Activated naive CD4-positive, alpha-beta T cell treated with anti-CD3 and anti-CD28 coated beads, Interleukin-2, amount 50 U/mL, for 24 hours (primary cell): ENCODE data around the gene DNM3.

Experiments used
- H3K27ac Mint-ChIP-seq: one replicate; pipeline ENCODE4 v1.8.0; 2021; ENCODE audit warnings: mild to moderate bottlenecking, mixed read lengths
- H3K27me3 Mint-ChIP-seq: one replicate; pipeline ENCODE4 v1.8.0; 2021; ENCODE audit warnings: mixed read lengths
- H3K36me3 Mint-ChIP-seq: one replicate; pipeline ENCODE4 v1.8.0; 2021; ENCODE audit warnings: mixed read lengths
- H3K4me1 Mint-ChIP-seq: one replicate; pipeline ENCODE4 v1.8.0; 2021; ENCODE audit warnings: mixed read lengths
- H3K4me3 Mint-ChIP-seq: one replicate; pipeline ENCODE4 v1.8.0; 2021; ENCODE audit warnings: mild to moderate bottlenecking, mixed read lengths
- H3K9me3 Mint-ChIP-seq: one replicate; pipeline ENCODE4 v1.8.0; 2021; ENCODE audit warnings: mixed read lengths

The DNM3 gene

DNA sequence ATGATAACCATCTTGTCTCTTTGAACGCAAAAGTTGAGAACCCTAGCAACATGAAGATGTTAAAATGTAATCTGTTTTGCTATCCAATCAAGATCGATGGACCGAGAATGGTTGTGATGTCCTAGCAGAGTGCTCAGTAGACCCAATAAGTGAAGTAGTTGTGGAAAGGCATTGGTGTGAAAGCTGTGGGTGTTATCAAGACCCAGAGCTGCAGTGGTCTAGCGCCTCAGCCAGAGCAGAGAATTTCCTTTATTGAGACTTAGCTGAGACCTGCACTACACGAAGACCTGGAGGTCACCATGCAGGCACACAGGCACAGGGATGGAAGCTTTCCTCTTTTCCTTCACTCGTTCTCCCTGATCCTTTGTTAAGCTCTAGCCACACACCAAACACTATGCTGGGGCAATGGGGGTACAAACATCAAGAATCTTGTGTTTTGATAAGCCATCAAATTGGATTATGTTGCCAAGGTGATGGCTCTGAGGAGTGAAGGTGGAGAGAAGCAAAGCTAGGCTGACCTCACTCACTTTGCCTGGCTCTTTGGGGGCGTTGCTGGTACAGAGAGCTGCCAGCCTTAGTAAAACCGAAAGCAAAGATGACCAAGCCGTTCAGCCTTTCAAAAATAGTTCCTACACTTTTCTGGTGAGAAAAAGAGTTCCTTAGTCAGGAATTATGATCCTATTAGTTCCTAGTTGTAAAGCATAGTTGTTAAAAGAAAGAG is 35.7 kb upstream of the DNM3 start:
- Mint-ChIP-seq H3K27ac (no peak overlapping the region), H3K9me3 (no peaks in the 10 kb centered on the region), H3K4me3 (no peak overlapping the region), H3K27me3 (no peaks in the 10 kb centered on the region), H3K36me3 (no peaks in the 10 kb centered on the region), H3K4me1 (peaks cover 4% of the 10 kb centered on the region)

DNA sequence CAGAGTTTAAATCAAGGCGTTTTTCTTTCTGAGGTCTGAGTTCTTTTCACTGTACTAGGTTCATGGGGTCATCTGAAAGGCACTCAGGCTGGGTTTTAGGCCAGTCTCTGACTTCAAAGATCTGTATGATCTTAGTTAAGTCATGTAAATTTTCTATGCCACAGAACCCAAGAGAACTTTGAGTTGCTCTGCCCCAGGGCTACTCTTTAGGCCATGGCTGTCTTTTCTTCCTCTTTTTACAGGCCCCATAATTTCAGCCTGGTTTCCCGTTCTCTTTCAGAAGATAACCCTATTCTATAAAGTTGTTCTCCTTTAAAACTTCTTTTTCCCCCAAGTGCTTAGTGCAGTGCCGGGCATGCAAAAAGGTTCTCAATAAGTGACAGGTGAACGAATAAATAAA is 33.7 kb upstream of the DNM3 start:
- Mint-ChIP-seq H3K9me3 (no peaks in the 10 kb centered on the region), H3K4me3 (no peak overlapping the region), H3K36me3 (no peaks in the 10 kb centered on the region), H3K27me3 (no peaks in the 10 kb centered on the region), H3K4me1 (peaks cover 4% of the 10 kb centered on the region), H3K27ac (no peak overlapping the region)

DNA sequence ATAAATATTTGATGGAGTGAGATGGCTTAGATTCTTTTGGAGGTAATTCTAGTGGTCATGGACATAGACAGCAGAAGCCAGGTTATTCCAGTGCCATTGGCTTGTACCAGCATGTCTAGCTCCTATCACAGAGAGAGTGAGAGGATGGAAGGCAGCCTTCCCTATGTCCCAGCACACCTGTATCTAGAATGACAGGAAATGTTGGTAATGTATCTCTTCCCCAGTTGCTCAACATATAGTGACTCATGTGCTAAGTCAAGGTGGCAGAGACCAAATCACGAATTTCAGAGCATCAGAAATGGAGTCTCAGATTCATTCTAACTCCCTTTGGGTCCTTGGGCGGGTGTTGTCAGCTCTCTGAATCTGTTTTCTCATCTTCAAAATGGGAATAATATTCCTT is 31.5 kb upstream of the DNM3 start:
- no peaks in the 10 kb centered on the region for H3K9me3 Mint-ChIP-seq
- H3K27ac Mint-ChIP-seq, result no peak overlapping the region
- peaks cover 4% of the 10 kb centered on the region for H3K4me1 Mint-ChIP-seq
- H3K27me3 Mint-ChIP-seq, result no peaks in the 10 kb centered on the region
- peaks cover 2% of the 10 kb centered on the region for H3K36me3 Mint-ChIP-seq
- H3K4me3 Mint-ChIP-seq, result no peak overlapping the region

DNA sequence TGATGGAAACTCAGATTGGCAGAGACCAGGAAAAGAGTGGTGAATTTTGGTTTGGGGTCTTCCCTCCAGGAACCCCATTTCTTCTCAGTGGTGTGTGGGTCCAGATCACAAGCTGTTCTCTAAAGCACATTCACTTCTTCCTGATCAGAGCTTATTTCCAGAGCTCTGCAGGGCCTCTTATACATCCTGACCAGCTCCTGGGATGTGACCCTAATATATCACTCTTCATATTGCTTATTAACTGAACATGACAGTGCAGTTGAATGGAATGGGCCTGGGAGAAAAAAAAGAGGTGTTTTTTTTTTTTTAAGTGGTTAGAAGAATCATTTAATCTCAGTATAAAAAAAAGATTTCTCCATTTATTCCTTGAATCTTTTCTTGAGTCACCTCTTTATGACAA is 29.6 kb upstream of the DNM3 start:
- H3K4me1 Mint-ChIP-seq, result peaks cover 2% of the 10 kb centered on the region
- peaks cover 2% of the 10 kb centered on the region for H3K36me3 Mint-ChIP-seq
- H3K9me3 Mint-ChIP-seq, result no peaks in the 10 kb centered on the region
- no peak overlapping the region for H3K27ac Mint-ChIP-seq
- no peaks in the 10 kb centered on the region for H3K27me3 Mint-ChIP-seq
- H3K4me3 Mint-ChIP-seq, result no peak overlapping the region

DNA sequence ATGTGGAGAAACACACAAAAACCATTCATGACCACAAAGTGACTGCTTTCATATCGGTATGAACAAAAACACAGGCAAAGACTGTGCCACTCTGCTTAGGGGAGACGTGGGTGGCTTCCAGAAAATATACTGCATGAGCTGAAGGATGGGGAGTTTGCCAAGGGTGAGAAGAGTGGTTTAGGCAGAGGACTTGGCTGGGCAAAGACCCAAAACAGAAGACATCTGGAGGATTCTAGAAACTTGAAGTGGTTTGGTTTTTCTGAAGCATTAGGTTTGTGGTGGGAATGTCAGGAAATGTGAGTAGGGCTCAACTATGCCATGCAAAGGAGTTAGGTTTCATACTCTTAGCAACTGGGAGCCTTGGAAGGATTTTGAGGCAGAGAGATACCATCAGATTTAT is 26.6 kb upstream of the DNM3 start:
- H3K27ac Mint-ChIP-seq, result no peak overlapping the region
- H3K9me3 Mint-ChIP-seq, result no peaks in the 10 kb centered on the region
- peaks cover 4% of the 10 kb centered on the region for H3K36me3 Mint-ChIP-seq
- H3K4me1 Mint-ChIP-seq, result peaks cover 15% of the 10 kb centered on the region
- H3K27me3 Mint-ChIP-seq, result no peaks in the 10 kb centered on the region
- H3K4me3 Mint-ChIP-seq, result no peak overlapping the region

DNA sequence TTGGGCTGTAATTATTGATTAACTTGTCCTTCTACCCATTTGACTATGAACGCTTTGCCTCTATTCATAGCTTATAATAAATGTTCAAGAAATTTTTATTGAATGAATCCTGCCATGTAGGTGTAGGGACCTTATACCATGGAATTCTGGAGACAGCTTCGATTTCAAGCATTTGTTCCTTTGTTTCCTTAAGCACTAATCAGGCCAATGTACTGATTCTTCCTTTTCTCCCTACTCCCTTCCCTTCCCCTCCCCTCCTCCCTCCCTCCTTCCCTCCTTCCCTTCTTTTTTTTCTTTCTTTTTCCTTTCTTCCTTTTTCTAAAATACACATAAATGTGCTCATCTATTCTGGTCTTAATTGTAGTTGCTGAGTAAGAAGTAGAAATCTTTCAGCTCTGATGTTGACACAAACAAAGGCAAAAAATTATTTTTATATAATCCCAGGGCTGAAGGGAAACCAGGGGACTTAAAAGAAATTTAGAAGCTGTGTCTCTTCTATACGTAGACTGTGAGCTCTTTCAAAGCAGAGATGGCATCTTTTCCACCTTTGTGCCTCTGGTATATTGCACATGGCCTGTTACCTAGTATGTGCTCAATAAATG is 24.9 kb upstream of the DNM3 start:
- Mint-ChIP-seq H3K27me3 (no peaks in the 10 kb centered on the region), H3K36me3 (peaks cover 4% of the 10 kb centered on the region), H3K4me1 (peaks cover 15% of the 10 kb centered on the region), H3K4me3 (no peak overlapping the region), H3K27ac (peak overlapping the region; percentile 46), H3K9me3 (no peaks in the 10 kb centered on the region)

DNA sequence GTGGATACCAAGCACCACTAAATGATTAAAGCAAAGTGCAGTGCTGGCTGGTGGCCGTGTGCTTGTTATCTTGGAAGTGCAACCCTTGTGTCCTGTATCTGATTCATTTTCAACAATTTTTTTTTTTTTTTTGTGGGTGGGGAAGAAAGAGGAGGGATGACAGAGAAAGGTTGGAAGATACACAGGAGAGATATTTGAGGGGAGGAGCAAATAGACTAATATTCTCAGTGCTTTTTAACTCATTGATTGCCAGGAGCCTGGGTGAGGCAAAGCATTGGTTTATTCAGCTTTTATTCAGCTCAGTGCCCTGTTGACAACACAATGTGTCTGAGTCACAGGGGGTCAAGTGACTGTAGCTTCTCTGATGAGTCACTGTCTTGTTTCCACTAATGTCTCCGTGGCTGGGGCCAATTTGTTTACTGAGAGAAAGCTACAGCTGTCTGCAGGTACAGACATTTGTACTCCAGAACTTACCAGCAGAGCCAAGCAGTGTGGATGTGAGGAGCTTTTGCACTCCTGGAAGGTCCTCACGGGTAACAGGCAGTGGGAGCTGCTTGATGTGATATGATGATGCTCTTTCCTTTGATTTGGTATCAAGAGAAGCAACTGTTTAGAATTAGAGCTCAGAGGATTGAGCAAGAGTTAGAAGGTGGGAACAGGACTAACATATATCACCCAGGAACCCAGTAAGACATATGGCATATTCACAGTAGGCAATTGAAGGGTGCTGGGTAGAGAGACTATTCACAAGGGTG is 23.6 kb upstream of the DNM3 start:
- Mint-ChIP-seq H3K27ac (peak overlapping the region; percentile 71), H3K9me3 (no peaks in the 10 kb centered on the region), H3K27me3 (no peaks in the 10 kb centered on the region), H3K36me3 (peaks cover 4% of the 10 kb centered on the region), H3K4me3 (peak overlapping the region; percentile 34), H3K4me1 (peaks cover 15% of the 10 kb centered on the region)

DNA sequence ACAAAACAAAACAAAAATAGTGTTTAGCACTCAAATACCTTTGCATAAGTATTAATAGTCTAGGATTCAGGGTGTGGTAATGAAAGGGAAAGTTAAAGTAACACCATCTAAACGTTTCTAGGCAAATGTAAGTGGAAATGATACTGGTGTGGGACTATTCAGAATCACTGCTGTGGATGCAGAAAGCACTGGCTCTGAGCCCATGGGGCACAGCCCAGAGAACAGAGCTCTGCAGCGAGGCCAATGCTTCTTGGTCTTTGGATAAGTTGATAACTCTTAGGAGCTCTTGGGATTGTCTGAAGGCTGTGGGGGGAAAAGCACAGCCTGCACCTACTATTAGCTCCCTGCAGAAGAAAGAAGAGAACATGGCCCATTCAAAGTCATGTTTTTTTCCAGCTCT is 21.4 kb upstream of the DNM3 start:
- Mint-ChIP-seq H3K36me3 (peaks cover 4% of the 10 kb centered on the region), H3K27me3 (no peaks in the 10 kb centered on the region), H3K27ac (no peak overlapping the region), H3K4me1 (peaks cover 15% of the 10 kb centered on the region), H3K4me3 (no peak overlapping the region), H3K9me3 (no peaks in the 10 kb centered on the region)

DNA sequence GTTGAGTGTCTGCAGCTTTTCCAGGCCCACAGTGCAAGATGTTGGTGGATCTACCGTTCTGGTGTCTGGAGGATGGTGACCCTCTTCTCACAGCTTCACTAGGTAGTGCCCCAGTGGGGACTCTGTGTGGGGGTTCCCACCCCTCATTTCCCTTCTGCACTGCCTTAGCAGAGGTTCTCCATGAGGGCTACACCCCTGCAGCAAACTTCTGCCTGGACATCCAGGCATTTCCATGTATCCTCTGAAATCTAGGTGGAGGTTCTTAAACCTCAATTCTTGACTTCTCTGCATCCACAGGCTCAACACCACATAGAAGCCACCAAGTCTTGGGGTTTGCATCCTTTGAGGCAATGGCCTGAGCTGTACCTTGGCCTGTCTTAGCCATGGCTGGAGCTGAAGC is 14.3 kb upstream of the DNM3 start:
- Mint-ChIP-seq H3K4me1 (no peaks in the 10 kb centered on the region), H3K36me3 (peaks cover 15% of the 10 kb centered on the region), H3K27me3 (no peaks in the 10 kb centered on the region), H3K9me3 (peaks cover 14% of the 10 kb centered on the region), H3K27ac (no peak overlapping the region), H3K4me3 (no peak overlapping the region)

DNA sequence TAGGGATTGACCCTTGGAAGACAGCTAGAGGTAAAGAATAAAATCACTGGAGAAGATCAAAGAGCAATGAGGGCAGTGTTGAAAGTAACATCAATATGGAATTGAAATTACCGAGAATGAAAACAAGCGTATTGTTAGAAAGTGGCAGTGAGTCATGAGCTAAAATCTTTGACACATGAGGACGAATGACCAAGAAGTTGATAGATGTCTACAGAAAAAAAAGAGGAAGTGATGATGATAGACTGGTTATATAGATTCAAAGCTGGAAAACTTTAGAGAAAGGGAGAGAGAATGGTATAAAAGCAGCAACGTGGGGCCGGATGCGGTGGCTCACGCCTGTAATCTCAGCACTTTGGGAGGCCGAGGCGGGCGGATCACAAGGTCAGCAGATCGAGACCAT is 12.5 kb upstream of the DNM3 start:
- H3K27me3 Mint-ChIP-seq, result no peaks in the 10 kb centered on the region
- H3K4me1 Mint-ChIP-seq, result no peaks in the 10 kb centered on the region
- no peak overlapping the region for H3K4me3 Mint-ChIP-seq
- peaks cover 15% of the 10 kb centered on the region for H3K36me3 Mint-ChIP-seq
- H3K27ac Mint-ChIP-seq, result no peak overlapping the region
- H3K9me3 Mint-ChIP-seq, result peaks cover 14% of the 10 kb centered on the region

DNA sequence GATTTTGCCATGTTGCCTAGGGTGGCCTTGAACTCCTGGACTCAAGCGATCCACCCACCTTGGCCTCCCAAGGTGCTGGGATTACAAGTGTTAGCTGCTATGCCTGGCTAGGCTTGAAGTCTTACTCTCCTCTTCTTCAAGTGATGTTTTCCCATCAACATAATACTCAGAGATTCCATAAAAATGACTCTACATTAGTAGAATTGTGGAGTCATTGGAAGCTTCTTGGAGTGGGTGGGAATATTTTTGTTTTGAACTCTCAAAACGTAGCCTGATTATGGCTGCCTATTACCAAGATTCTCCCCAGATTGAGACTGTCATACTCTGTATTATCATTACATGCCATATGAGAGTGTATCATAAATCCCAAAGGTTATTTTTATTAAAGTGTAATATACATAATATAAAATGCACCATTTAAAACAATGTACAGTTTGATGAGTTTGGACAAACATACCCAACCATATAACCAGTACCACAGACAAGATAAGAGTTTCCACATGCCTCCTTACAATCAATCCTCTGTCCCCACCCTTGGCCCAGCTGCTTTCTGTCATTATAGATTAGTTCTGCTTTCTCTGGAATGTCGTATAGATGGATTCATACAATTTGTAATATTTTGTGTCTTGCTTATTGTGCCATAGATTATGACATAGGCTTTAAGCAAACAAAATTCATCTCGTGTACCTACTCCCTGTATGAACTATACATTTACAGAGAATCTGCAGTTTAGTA is 8.0 kb upstream of the DNM3 start:
- H3K36me3 Mint-ChIP-seq, result no peaks in the 10 kb centered on the region
- H3K4me1 Mint-ChIP-seq, result no peaks in the 10 kb centered on the region
- H3K4me3 Mint-ChIP-seq, result no peak overlapping the region
- no peaks in the 10 kb centered on the region for H3K27me3 Mint-ChIP-seq
- no peak overlapping the region for H3K27ac Mint-ChIP-seq
- no peaks in the 10 kb centered on the region for H3K9me3 Mint-ChIP-seq

DNA sequence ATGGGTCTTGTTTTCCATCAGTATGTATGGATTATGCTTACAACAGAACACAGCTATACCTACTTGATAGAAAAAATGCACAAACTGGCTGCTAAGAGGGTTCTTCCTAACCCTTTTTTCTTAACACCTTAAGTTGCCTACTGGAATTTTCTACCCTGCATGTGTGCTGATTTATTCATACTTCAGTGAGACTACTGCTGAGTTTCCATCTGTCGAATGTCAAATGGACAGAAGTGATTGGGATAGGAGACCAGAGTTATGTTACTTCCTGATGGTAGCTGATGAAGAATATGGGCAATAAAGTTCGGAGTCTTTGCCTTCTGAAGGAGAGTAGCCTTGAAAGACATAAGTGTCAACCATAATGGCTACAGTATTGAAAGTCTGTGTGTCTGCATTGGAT is 6.5 kb upstream of the DNM3 start:
- Mint-ChIP-seq H3K4me3 (no peak overlapping the region), H3K36me3 (no peaks in the 10 kb centered on the region), H3K27ac (no peak overlapping the region), H3K27me3 (no peaks in the 10 kb centered on the region), H3K4me1 (no peaks in the 10 kb centered on the region), H3K9me3 (no peaks in the 10 kb centered on the region)

DNA sequence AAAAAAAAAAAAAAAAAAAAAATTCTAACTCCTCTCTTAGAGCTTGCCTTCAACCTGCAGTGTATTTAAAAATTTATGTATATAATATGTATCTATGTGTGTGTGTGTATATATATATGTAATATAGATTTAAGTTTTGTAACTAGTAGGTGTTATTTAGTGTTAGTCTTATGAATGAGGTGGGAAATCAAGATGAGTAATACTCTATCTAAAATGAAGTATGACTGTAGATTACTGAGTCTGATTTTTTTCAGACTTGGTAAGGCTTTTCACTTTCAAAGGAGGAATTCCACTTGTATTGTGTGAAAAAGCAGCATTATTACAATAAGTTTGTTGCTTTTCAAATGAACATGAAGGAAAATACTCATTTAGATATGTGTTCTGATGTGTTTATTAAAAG is 5.4 kb upstream of the DNM3 start:
- Mint-ChIP-seq H3K27me3 (no peaks in the 10 kb centered on the region), H3K36me3 (no peaks in the 10 kb centered on the region), H3K9me3 (no peaks in the 10 kb centered on the region), H3K4me3 (no peak overlapping the region), H3K27ac (no peak overlapping the region), H3K4me1 (peaks cover 9% of the 10 kb centered on the region)

DNA sequence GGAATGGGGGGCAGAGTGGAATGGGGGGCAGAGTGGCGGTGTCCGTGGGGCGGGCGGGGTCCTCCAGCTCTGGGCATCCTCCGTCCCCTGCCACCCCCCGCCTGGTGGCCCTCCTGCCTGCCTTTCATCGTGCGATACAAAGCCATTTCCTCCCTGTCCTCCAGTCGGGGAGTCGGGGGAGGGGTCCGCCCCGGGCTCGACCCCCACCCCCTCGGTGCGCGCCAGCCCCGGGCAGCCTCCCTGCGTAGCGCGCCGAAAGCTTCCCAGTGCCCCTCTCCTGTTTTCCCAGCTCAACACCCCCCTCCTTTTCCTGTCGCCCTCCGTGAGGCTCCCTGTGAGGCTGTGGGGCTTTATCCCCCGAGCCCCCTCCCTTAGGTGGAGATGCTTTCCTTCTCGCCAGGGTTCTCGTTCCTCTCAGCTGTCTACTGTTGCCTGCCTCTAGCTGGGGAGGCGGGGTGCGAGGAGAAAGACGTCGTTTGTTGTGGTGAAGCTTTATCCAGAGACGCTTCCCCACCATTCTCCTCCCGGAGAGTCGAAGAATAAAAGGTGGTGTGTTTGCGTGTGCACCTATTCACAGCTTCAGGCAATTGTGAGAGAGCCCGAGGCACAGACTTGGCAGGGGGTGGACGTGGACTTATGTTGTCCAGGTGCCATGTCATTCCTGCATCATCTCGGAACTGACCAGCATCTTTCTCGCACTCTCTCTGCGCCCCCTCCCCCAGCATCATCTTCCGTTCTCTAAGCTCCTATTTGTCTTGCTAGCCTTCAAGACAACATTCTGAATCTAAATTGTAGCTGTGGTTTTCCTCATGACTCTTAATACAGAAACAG is 848 bp downstream of the DNM3 start:
- Mint-ChIP-seq H3K9me3 (no peaks in the 10 kb centered on the region), H3K4me3 (peak overlapping the region; percentile 93), H3K27me3 (peaks cover 11% of the 10 kb centered on the region), H3K4me1 (peaks cover 23% of the 10 kb centered on the region), H3K36me3 (no peaks in the 10 kb centered on the region), H3K27ac (peak overlapping the region; percentile 88)

DNA sequence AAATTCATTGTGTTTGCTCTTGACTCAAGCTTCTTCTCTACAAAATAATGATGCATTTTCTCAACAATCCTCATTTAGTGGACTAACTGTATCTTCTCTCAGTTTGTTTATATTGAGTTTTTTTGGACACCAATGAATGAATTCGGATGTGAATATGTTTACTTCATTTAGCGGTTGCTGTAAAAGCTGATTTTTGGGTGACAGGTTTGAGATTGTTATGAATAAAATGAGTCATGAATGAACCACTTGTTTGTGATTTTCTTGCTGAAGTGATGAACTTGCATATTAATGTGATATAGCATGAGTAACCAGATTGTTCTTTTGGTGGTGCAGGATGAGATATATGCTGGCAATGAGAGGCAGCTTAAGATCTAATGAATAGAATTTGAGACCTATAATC is 3.1 kb downstream of the DNM3 start:
- no peaks in the 10 kb centered on the region for H3K9me3 Mint-ChIP-seq
- peaks cover 23% of the 10 kb centered on the region for H3K4me1 Mint-ChIP-seq
- no peaks in the 10 kb centered on the region for H3K36me3 Mint-ChIP-seq
- H3K27ac Mint-ChIP-seq, result no peak overlapping the region
- no peak overlapping the region for H3K4me3 Mint-ChIP-seq
- peaks cover 11% of the 10 kb centered on the region for H3K27me3 Mint-ChIP-seq
